Measurements from ENCODE around the gene ZNF827. TPM values are rescaled to one million over a fixed set of nuclear protein-coding genes. Genes with fewer than 3 reads are reported as not detected.

Gene ZNF827
- total RNA-seq, 1 donor from 2014 or later = 20.3 TPM

DNA sequence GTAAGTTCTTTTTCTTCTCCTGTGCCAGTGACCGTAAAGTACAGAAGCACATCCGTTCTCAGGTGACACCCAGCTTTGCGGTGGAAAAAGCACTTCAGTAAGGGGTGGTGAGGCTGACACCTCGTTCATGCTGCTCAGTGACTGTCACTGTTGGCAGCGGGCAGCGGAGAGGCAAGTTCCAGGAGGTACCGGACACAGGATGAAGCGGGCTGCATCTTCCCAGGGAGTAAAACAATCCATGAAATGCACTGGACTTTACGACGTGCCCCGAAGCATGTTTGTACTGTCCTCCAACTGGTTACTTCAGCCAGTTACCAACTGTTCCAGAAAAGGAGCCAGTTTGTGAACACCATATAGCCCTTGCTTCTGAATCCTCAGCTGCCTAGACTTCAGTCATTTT lies 110.7 kb downstream of the ZNF827 start:
- DNase-seq (ENCODE audit: low spot score) = no peak

DNA sequence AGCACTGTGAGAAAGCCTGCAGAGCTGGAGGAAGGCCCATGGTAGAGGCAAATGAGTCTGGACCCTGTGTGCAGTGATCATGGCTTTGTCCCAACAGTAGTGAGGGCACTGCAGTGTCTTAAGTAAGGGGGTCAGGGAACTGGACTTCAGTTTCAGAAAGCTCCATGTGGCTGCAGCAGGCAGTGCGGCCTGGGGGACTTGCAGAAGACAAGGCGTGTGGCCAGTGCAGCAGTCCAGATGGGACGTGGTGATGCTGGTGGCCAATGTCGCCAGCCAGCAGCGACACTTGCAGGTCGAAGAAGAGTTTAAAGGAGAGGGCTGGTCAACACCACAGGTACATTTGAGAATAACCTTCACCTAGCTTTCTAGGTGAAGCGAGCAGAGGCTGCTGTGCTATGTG lies 113.4 kb downstream of the ZNF827 start:
- no peak for DNase-seq (ENCODE audit: low spot score)

GRCh38 chr4:145824463-145824862 lies 114.2 kb downstream of the ZNF827 start:
- DNase-seq (ENCODE audit: low spot score) = no peak

DNA sequence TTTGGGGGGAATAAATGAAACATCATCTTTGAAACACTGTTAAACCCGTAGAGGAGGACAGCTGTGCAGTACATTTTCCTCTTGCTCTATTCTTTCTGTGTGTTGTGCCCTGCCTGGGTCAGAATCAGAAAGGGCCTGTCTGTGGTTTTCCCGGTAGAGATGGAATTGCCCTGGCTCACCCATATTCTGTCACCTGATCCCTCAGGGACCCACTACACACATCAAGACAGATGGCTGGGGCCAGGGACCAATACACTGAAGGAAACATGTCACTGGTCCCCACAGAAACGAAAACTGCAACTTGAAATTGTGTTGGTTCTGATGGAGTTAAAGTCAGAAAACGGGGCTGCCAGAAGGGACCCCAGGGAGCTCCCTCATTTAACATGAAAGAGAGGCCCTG lies 114.9 kb downstream of the ZNF827 start:
- no peak for DNase-seq (ENCODE audit: low spot score)

DNA sequence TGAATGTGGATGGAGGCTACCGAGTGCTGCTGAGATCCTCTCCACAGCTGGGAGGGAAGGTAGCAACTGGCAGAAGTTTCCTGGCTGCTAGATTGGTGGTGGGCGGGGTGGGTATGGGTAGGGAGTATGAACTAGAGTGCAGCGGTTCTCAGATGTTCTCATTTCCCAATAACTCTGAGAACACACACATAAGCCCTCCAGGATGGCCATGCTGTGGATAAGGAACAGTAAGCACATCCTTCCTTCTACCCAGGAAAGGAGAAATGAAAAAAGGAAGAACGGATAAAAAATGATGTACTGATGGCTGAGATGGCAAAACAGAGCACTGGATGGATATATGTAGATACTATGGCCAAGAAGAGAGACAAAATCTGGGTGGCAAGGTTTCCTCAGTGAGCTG lies 116.0 kb downstream of the ZNF827 start:
- DNase-seq (ENCODE audit: low spot score) = no peak

GRCh38 chr4:145822181-145822580 lies 116.4 kb downstream of the ZNF827 start:
- no peak for DNase-seq (ENCODE audit: low spot score)

DNA sequence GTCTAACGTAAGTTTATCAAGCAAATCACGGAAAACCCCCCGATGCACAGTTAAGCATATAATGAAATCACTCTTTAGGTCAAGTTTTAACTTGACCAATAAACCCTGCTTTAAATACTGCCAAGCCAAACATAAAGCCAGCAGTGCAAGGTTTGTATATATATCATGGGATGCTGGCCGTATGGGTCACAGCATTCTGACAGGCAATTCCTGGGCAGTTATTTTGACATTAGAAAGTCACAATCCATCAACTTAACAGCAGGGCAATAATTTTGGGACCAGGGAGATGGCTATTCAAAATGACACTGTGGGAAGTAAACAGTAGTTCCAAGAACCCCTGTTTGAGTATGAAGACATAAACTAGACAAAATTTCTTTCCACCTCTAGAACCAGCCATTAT lies 116.9 kb downstream of the ZNF827 start:
- DNase-seq (ENCODE audit: low spot score) = no peak

GRCh38 chr4:145820407-145820806 lies 118.2 kb downstream of the ZNF827 start:
- no peak for DNase-seq (ENCODE audit: low spot score)

- no peak for DNase-seq (ENCODE audit: low spot score)
Observed at GRCh38 chr4:145819853-145820181, 118.8 kb downstream of the ZNF827 start.

DNA sequence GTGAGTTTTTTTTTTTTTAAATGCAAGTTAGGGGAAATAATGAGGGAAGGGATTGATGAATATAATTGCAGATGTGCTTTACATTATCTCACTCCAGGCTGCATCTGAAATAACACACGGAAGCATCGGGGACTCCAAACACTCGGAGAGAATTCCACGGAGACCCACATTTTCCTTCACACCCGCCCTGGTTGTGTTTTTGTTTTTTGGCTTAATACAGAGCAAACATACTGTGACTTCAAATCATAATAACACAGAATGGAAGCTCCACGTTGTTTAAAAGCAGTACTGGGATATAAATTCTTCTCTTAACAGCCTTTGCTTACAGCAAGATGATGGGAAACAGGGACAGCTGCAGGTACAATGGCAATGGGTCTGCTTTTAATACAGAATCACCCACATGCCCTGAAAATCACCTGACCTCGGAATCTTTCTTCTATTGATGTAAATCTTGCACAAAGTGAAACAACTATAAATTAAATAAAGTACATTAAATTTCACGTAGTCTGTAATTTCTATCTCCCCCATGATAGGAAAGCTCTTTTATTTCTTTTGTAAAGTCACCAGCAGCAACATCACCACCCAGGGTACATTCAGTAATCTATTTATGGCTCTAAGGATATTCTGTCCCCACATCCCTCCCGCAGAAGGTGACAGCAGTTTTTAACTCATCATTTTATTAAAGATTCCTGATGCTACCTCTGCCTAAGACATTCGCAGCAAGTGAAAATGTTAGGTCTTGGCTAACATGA lies 119.3 kb downstream of the ZNF827 start:
- no peak for DNase-seq (ENCODE audit: low spot score)

- DNase-seq (ENCODE audit: low spot score) = no peak
Observed at GRCh38 chr4:145818011-145818410, 120.6 kb downstream of the ZNF827 start.

- no peak for DNase-seq (ENCODE audit: low spot score)
Observed at GRCh38 chr4:145816091-145816490, 122.5 kb downstream of the ZNF827 start.

DNA sequence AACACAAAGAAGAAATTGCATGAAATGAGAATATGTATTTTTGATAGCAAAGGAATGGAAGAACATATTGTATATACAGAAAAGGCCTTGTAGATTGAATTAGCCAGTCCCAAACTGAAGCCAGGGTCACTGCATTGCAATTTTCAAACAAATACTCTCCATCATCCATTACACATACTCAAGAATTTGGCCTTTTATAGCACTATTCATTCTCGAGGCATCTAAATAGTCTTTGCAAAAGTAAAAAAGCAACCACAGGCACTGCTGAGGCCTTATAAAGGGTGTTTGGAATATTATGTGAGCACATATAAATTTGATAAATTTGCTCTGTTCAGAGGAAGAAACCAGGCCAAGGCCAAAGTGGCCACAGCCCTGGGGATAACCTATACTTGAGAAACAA lies 123.0 kb downstream of the ZNF827 start:
- no peak for DNase-seq (ENCODE audit: low spot score)

DNA sequence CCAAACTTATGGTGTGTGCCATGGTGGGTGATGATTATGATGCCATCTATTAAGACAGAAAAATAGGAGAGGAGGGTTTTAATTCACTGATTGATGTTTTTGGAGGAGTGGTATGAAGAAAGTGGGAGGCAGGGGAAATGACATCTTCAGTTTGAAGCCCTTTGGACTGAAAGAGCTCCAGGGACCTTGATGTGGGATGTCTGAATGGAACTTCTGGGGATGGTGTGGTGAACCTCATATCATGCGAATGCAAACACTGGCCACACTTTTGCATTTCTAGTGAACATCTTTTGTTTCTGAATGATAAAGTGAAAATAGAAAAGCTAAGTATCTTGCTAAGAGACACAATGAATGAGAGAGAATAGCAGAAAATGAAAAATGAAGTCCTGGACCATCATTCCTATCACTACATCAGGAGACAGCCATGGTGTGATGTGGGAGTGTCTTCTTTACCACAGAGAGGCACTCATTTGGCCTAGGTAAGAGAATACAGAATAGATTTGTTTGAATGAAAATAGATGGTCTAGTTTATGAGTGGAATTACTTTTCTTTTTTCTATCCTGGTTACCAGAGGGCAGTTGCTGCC lies 123.5 kb downstream of the ZNF827 start:
- no peak for DNase-seq (ENCODE audit: low spot score)

- DNase-seq (ENCODE audit: low spot score) = no peak
Observed at GRCh38 chr4:145814246-145814645, 124.4 kb downstream of the ZNF827 start.

DNA sequence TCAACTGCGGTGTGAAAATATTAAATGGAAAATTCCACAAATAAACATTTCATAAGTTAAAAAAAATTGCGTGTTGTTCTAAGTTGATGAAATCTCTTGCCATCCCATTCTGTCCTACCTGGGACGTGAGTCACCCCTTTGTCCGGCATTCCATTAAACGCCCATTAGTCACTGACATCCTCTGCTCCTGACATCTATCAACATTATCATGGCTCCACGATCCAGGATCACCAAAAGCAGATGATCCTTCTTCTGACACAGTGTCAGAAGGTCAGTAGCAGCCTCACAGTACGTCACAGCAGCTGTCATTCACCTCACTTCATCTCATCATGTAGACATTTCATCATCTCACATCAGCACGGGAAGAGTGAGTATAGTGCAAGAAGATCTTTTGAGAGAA lies 125.7 kb downstream of the ZNF827 start:
- DNase-seq (ENCODE audit: low spot score) = no peak

DNA sequence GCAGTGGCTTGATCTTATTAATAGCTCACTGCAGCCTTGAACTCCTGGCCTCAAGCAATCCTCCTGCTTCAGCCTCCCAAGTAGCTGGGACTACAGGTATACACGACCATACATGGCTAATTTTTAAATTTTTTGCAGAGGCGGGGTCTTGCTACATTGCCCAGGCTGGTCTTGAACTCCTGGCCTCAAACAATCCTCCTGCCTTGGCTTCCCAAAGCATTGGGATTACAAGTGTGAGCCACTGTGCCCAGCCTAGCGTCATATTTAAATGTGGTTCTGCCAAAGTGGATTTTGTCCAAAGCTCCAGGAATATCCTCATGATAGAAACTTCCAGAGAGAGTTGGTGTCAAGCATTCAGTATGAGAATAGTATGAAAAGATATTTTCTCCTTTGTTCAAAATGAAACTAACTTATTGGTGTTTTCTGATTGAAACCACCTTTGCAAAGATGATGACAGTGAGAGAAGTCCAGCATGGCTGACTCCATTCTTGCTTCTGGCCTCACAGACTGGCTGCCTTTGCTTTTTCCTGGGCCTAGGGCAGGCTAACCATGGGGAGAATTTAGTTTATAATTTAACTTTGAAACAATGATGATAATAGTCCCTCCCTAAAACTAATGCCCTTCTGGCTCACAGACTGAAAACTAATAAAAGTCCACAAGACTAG lies 129.6 kb downstream of the ZNF827 start:
- no peak for DNase-seq (ENCODE audit: low spot score)

- no peak for DNase-seq (ENCODE audit: low spot score)
Observed at GRCh38 chr4:145808021-145808650, 130.5 kb downstream of the ZNF827 start.

DNA sequence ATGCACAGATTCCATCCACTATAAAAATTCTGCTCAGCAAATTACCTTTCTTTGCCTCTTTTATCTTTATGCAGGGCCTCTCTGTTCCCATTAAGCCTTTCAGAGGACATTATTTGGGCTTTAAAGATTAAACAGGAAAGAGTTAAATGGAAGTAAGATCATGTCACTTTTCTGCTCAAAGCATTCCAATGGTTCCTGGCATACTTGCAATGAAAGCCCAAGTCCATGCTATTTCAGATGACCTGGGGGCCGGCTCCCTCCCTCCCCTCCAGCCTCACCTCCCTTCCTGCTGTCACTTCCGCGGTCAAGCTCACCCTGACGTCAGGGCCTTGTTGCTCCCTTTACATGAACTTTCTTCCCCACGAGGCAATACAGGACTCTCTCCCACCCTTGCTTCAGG lies 133.1 kb downstream of the ZNF827 start:
- no peak for DNase-seq (ENCODE audit: low spot score)

DNA sequence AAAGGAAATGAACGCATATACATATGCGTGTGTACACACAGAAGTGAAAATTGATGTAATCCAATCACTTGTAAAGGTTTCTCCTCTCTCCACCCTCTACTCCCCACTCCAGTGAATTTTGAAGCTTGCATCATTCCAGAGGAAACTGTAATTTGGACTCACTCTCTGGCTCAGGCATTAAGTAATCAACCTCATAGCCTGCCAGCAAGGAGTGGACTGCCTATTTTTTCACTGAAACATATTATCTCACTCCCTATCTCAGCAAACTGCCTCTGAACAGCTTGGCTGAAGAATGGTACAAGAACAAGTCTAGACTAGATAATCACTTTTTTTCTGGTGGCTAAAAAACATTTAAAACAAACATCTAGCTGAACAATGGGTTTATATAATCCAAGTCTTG lies 134.5 kb downstream of the ZNF827 start:
- no peak for DNase-seq (ENCODE audit: low spot score)

DNA sequence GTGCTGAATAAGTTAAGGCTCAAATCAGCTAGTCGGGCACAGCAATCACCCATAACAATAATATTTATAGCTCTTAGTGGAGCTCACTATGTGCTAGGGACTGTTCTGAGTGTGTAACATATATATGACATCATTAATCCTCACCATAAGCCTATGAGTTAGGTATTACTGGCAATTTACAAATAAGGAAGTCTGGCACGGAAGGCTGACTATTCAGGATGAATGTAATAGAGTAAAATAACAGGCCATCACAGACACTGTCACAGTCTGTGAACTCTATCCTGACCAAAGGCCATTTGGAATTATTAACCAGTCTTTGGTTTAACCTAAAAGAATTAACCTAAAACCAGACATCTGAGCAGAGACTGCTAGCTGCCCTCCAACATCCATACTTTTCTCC lies 139.4 kb downstream of the ZNF827 start:
- no peak for DNase-seq (ENCODE audit: low spot score)

GRCh38 chr4:145797278-145797677 lies 141.3 kb downstream of the ZNF827 start:
- DNase-seq (ENCODE audit: low spot score) = no peak

DNA sequence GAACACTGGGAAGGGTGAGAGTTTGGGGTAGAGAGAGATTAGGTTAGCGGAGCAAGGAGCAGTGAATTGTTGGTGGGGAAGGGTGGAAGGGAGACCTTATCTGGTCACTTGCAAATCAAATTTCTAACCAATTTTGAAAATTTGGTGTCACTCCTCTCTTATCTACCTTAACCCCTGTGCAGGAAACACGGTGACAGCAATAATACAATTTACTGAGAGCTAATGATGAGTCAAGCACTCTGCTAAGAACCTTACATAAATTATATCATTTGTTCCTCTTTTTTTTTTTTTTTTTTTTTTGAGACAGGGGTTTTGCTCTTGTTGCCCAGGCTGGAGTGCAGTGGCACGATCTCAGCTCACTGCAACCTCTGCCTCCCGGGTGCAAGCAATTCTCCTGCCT lies 142.3 kb downstream of the ZNF827 start:
- DNase-seq (ENCODE audit: low spot score) = no peak
